Effector CD4-positive, alpha-beta T cell (primary cell): ENCODE measurements around the gene IZUMO1R. TPM values are rescaled to one million over a fixed set of nuclear protein-coding genes. Genes with fewer than 3 reads are reported as not detected.
"Not testable (repeated sequence)": the region's sequence is repeated elsewhere in the genome, so short reads cannot be mapped to it uniquely, and the experiment has no call there.

Source experiments
- DNase-seq: peaks from one replicate; pipeline ENCODE4 v3.0.0-alpha.2; 2020
- total RNA-seq: gene quantifications from one replicate; lab custom pipeline; 2026; lab: John Stamatoyannopoulos, UW

IZUMO1R gene
- not detected for total RNA-seq

GRCh38 chr11:94303966-94304958 lies at the start of gene IZUMO1R:
Gene IZUMO1R, plus strand, starts transcription at chr11:94304580. Its CDS starts 1,057 bp downstream, at chr11:94305637.
- no peak for DNase-seq

GRCh38 chr11:94271885-94272372 lies 32.5 kb upstream of the IZUMO1R start:
- DNase-seq, result no peak

GRCh38 chr11:94272738-94273313 lies 31.6 kb upstream of the IZUMO1R start:
- DNase-seq, result no peak

DNA sequence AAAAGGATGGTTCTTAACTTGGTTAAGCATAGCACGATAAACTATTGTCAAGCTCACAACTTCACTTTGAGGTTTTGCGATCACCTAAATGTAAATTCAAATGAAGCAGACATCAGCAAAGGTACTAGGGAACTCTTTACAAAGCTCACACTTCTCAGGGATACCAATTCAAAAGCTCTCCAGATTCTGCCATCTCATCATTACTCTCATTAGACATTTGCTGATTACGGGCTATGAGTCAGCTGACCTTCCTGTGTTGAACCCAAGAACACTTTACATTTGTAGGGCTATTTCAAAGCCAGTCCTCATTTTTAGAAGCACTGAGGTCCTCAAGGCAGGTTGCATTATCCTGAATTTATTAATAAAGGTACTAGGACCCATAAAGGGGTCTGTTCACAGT lies 28.4 kb upstream of the IZUMO1R start:
- no peak for DNase-seq

DNA sequence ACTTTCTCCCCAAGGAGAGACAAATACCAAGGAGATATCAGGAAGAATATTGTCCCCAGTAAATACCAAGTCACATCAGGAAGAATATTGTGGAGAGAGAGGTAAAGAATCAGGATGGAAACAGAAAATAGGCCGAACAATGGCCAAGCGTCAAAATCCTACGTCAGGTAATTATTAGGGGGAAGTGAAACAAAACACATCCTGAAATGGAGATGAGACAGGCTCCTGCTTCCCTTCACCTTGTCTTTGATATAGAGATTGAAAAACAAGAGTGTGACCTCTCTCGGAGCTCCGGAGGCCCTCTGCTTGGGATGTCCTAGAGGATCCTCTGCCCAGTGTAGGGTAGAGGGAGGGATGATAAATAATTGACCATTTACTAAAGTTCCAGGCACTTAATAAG lies 27.4 kb upstream of the IZUMO1R start:
- no peak for DNase-seq

DNA sequence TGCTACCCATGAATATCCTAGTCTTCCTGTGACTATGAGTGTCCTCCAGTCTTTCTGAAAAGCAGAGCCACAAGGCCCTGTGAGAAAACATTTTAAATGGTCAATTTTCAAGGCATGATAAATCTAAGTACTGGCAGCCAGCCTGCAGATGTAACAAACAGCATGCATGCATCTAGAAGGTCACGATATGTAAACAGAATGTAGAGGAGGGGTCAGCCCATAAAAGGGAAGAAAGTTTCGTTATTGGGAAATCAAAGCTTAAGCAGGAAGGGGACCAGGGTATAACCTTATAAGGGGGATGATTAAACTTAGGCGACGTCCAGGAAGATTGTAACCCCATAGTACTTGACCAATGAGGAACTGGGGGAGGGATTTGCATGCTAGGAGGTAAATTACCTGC lies 26.2 kb upstream of the IZUMO1R start:
- not testable (repeated sequence) for DNase-seq

- DNase-seq, result no peak
These were observed 24.4 kb upstream of the IZUMO1R start for GRCh38 chr11:94279996-94280395.

GRCh38 chr11:94281324-94281723 lies 23.1 kb upstream of the IZUMO1R start:
- no peak for DNase-seq

- DNase-seq, result no peak
These were observed 20.7 kb upstream of the IZUMO1R start for GRCh38 chr11:94283678-94284077.

DNA sequence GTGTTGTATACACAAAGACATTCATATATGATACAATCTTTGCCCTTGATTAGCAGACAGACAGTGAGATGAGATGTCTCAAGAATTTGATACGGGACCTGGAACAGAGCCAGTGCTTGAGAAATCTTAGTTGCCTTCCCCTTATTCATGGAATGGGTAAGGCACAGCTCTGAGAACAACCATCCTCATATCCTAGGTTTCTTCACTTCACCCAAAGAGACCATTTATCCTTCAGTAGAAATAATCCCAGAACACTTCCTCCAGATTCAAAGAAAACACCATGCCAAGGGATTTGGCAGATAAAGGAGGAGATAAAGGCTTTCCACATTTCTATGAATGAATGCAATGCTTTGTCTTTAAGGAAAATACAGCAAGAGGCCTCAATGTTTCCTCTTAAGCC lies 8.8 kb upstream of the IZUMO1R start:
- no peak for DNase-seq

DNA sequence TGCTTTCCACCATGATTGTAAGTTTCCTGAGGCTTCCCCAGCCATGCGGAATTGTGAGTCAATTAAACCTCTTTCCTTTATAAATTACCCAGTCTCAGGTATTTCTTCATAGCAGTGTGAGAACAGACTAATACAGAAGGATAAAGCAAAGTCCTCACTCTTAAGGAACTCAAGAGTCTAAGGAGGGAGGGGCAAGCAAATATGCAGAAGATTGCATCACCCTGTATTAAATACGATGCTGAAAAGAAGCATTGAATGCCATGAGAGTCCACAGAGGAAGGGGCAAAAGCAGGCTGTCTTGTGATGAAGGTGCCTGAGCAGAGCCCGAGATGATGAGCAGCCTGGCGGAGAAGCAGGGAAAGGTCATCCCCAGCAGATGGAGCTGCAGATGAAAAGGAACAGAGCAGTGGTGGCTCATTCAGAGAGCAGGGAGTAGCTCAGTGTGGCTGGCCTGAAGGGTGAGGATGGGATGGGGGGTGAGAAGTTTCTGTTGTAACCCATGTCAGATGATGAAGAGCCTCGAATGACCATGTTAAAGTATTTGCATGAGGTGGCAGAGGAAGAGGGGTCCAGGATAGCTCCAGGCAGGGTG lies 6.3 kb upstream of the IZUMO1R start:
- DNase-seq, result no peak

DNA sequence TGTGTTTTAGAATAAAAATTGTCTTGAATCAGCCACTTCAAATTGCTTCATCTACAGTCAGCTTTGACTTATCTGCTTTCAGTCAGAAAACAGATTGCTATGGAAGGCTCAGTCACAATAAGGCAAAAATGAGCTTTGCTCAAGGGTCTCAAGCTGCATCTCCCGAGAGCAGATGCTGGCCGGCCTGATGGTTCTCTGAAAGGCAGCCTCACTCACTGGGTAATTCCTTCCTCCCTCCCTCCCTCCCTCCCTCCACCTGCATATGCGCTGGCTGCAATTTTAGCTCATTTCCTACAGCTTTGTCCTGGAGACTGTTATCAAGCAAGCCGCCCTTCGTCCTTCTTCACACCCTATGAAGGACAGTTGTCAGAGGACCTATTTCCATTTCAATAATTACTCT lies 1.6 kb upstream of the IZUMO1R start:
- no peak for DNase-seq

GRCh38 chr11:94305146-94305545 lies 766 bp downstream of the IZUMO1R start:
- DNase-seq, result no peak

DNA sequence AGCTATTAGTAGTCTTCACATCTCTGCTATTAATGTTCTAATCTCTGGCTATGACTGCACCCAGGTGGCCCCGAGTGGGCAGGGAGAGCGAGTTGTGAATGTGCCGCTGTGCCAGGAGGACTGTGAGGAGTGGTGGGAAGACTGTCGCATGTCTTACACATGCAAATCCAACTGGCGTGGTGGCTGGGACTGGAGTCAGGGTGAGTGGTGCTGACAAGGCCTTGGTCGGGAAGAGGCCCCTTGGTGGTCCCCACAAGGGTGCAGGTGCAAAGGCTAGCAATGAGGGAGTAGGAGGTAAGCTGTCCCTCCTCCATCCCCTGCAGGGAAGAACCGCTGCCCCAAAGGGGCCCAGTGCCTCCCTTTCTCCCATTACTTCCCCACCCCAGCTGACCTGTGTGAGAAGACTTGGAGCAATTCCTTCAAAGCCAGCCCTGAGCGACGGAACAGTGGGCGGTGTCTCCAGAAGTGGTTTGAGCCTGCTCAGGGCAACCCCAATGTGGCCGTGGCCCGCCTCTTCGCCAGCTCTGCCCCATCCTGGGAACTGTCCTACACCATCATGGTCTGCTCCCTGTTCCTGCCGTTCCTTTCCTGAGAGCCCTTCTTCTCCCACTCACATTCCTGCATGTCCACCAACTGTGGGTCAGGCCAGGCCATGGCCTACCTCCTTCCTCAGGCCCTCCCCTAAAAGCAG lies 2.9 kb downstream of the IZUMO1R start:
- DNase-seq, result no peak

- no peak for DNase-seq
These were observed 3.6 kb downstream of the IZUMO1R start for GRCh38 chr11:94308024-94308423.

GRCh38 chr11:94309757-94310156 lies 5.4 kb downstream of the IZUMO1R start:
- no peak for DNase-seq

- DNase-seq, result no peak
These were observed 6.0 kb downstream of the IZUMO1R start for GRCh38 chr11:94310191-94310875.

GRCh38 chr11:94312339-94312738 lies 8.0 kb downstream of the IZUMO1R start:
- DNase-seq, result no peak

GRCh38 chr11:94314064-94314463 lies 9.7 kb downstream of the IZUMO1R start:
- DNase-seq, result no peak

DNA sequence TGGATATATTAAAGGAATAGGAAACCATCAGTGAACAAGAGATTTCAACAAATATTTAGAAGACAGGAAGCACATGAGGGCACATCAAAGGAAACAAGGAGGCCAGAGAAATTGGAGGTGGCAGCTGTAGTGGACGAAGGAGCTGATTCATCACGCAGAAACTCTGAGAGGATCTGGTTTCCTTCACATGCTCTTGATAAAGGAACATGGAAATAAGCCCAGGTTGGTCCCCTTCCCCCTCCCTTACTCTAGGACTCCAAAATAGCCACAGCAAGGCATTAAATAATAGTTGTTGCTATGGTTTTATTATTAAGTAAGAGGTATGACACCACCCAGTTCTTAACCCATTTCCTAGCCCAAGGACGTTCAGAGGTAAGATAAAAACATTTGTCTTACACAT lies 11.3 kb downstream of the IZUMO1R start:
- DNase-seq, result no peak

DNA sequence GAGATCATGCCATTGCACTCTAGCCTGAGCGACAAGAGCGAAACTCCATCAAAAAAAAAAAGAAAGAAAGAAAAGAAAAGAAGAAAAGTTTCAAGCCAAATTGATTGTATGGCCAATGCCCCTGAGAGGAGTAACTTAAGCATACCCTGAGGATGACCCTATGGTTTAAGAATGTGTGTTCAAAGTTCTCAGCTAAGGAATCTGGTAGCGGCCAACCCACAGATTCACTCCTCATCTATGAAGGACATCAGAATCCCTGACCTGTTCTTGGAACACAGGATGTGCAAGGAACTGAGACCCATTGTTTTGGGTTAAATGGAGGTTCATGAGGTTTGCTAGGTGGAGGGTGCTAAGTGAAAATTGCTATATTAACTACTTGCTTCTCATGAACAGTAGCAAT lies 18.1 kb downstream of the IZUMO1R start:
- no peak for DNase-seq

DNA sequence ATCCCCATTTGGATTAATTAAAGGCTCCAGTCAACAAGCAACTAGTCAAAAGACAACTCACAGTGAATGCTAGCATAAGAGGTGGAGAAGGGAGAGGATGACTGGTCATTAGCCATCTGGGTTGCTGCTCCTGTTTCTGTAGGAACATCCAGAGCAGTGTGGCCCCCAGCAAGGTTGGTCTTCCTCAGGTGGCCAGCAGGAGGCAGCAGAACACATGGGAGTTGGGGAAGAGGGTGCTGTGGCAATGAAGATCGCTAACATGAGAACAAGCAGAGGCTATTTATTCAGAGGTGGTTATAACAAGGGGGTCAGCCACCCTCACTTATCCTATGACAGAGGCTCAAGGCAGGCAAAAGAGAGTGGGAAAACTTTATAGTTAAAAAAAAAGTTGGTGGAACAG lies 21.3 kb downstream of the IZUMO1R start:
- peak; percentile 8 for DNase-seq
